T-cell (primary cell): ENCODE results near the gene MEPE. TPM values are rescaled to one million over a fixed set of nuclear protein-coding genes. Genes with fewer than 3 reads are reported as not detected.
A peak's percentile ranks its signal among the peaks of the same experiment; 100 is the strongest.
"Not testable (repeated sequence)": the region's sequence is repeated elsewhere in the genome, so short reads cannot be mapped to it uniquely, and the experiment has no call there.

ENCODE experiments used
- ATAC-seq, 4 experiments: fragments of 200-7000 bp in 3 of 4; fragments of 150-1000 bp in 1 of 4; cut with Tn5 transposase; replicated peaks in 1 of 4; 1 replicate in 3 of 4; 2 replicates in 1 of 4; pipeline ENCODE4 v1.10.0; 2021; ENCODE audit warnings: moderate library complexity in 3 of 4, mild to moderate bottlenecking in 2 of 4, moderate number of reproducible peaks in 1 of 4
- CTCF ChIA-PET, 2 donors: fragments of 300-600 bp; sonication (Branson Sonifier 250); formaldehyde crosslinking; loops; one replicate each; lab custom pipeline; 2022; ENCODE audit warnings: antibody characterized with exemption in 2 of 2; lab: Charles Lee
- POLR2A ChIA-PET, 2 donors: fragments of 300-600 bp; sonication (Branson Sonifier 250); formaldehyde crosslinking; loops; one replicate each; lab custom pipeline; 2022; ENCODE audit warnings: antibody characterized with exemption in 2 of 2; lab: Charles Lee
- DNase-seq, 35 experiments: peaks; one replicate each; pipeline versions ENCODE4 v3.0.0 to v3.0.0-alpha.2; 2013 to 2023
- H3K27ac ChIP-seq: one replicate; pipeline ENCODE4 v1.5.1; 2013; ENCODE audit warnings: low read length
- H3K27me3 ChIP-seq, 2 experiments: replicated peaks in 1 of 2; 1 replicate in 1 of 2; 2 replicates in 1 of 2; pipeline versions ENCODE4 v1.6.1 to v1.7.0; 2013; ENCODE audit warnings: low read length in 1 of 2, mixed read lengths in 1 of 2; ENCODE audit not compliant: control insufficient read depth in 2 of 2, insufficient read depth in 2 of 2; ENCODE audit errors: extremely low read depth in 1 of 2
- H3K36me3 ChIP-seq, 2 donors: 1 replicate in 1 of 2; 2 replicates in 1 of 2; pipeline versions ENCODE4 v1.6.1 to v1.7.0; 2013; ENCODE audit warnings: low read length in 1 of 2; ENCODE audit not compliant: control insufficient read depth in 2 of 2, insufficient read depth in 1 of 2; ENCODE audit errors: extremely low read depth in 1 of 2
- H3K4me1 ChIP-seq, 2 experiments: 1 replicate in 1 of 2; 2 replicates in 1 of 2; pipeline versions ENCODE4 v1.6.1 to v1.7.0; 2013; ENCODE audit warnings: low read length in 2 of 2, mixed read lengths in 1 of 2; ENCODE audit not compliant: insufficient read depth in 2 of 2, control insufficient read depth in 1 of 2; ENCODE audit errors: extremely low read depth in 1 of 2
- H3K4me3 ChIP-seq, 2 donors: 1 replicate in 1 of 2; 2 replicates in 1 of 2; pipeline versions ENCODE4 v1.5.1 to v1.7.0; 2013; ENCODE audit warnings: mild to moderate bottlenecking in 2 of 2, low read length in 1 of 2, moderate library complexity in 1 of 2; ENCODE audit not compliant: control insufficient read depth in 1 of 2; ENCODE audit errors: extremely low read depth in 1 of 2
- H3K9me3 ChIP-seq: 2 replicates; pipeline ENCODE4 v1.7.0; 2013
- H3K27ac Mint-ChIP-seq, 2 donors: one replicate each; pipeline ENCODE4 v1.8.0; 2020 to 2021; ENCODE audit warnings: mild to moderate bottlenecking in 2 of 2, mixed read lengths in 2 of 2
- H3K27me3 Mint-ChIP-seq, 2 donors: one replicate each; pipeline ENCODE4 v1.8.0; 2021 to 2022; ENCODE audit warnings: mixed read lengths in 2 of 2
- H3K36me3 Mint-ChIP-seq: one replicate; pipeline ENCODE4 v1.8.0; 2021; ENCODE audit warnings: mixed read lengths
- H3K4me1 Mint-ChIP-seq, 3 donors: one replicate each; pipeline ENCODE4 v1.8.0; 2020 to 2022; ENCODE audit warnings: mixed read lengths in 3 of 3, mild to moderate bottlenecking in 1 of 3
- H3K4me3 Mint-ChIP-seq, 3 donors: one replicate each; pipeline ENCODE4 v1.8.0; 2020 to 2022; ENCODE audit warnings: mild to moderate bottlenecking in 3 of 3, mixed read lengths in 3 of 3, moderate library complexity in 3 of 3
- H3K9me3 Mint-ChIP-seq, 3 donors: one replicate each; pipeline ENCODE4 v1.8.0; 2020 to 2022; ENCODE audit warnings: mixed read lengths in 3 of 3
- WGBS: methylation state at CpG from one replicate; pipeline ENCODE4 v1.1.5; 2013; ENCODE audit warnings: missing lambda C conversion rate; ENCODE audit not compliant: insufficient coverage; 5-methylcytosine and 5-hydroxymethylcytosine counted together
- total RNA-seq, 35 experiments: library from RNA in 6 of 35; stranded (reverse) in 6 of 35; fragments of 120-200 nt in 1 of 35; gene quantifications; one replicate each; pipeline versions ENCODE4 v1.2.1 to v1.2.4 and lab custom pipeline; 2013 to 2026

The MEPE gene
- total RNA-seq, 5 donors from 2014 or later (not counting 1 experiment from before 2014, with no cell fraction given): not detected

- ATAC-seq (no peak), DNase-seq (no peak)
- Mint-ChIP-seq H3K9me3 (no peaks in the 10 kb centered on the region), H3K36me3 (no peaks in the 10 kb centered on the region), H3K27ac (no peak overlapping the region), H3K4me3 (no peak overlapping the region), H3K4me1 (no peaks in the 10 kb centered on the region), H3K27me3 (peaks cover 11 to 27% of the 10 kb centered on the region in 2 donors)
- H3K4me1 ChIP-seq: no peaks in the 10 kb centered on the region
- no peaks in the 10 kb centered on the region for H3K36me3 ChIP-seq
- WGBS: 57% methylated on average over 1 of the region's 1 CpG
- peaks cover 0 to 3% of the 10 kb centered on the region in 2 experiments for H3K27me3 ChIP-seq
- ChIA-PET POLR2A (no interaction called here), CTCF (no interaction called here)
- H3K4me3 ChIP-seq: no peak overlapping the region
- no peaks in the 10 kb centered on the region for H3K9me3 ChIP-seq
- no peak overlapping the region for H3K27ac ChIP-seq
Measured at GRCh38 chr4:87882321-87882720, 49.6 kb downstream of the MEPE start.

DNA sequence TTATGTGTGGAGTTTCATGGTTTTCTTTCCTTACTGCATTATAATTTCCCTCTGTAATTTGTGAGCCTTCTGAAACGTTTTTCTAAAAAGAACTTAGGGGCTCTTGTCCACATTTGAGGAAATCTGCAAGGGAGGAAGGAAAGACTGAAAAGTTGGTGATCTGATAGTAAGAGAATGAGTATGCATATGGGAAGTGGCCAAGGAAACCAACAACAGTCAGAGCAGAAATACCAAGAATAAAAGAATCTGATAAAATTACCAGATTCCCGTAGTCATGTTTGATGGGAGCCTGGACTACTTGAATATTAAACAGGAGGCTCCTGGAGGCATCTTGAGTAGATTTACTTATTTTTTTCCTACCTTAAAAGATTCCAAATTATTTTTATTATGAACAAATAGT, 50.1 kb downstream of the MEPE start:
- no peaks in the 10 kb centered on the region for H3K36me3 Mint-ChIP-seq
- Histone ChIP-seq H3K4me3 (no peak overlapping the region), H3K36me3 (no peaks in the 10 kb centered on the region), H3K4me1 (no peaks in the 10 kb centered on the region), H3K9me3 (no peaks in the 10 kb centered on the region), H3K27ac (no peak overlapping the region), H3K27me3 (peaks cover 0 to 3% of the 10 kb centered on the region in 2 experiments)
- no peak overlapping the region for H3K27ac Mint-ChIP-seq
- no peaks in the 10 kb centered on the region for H3K4me1 Mint-ChIP-seq
- ChIA-PET POLR2A (no interaction called here), CTCF (no interaction called here)
- ATAC-seq: no peak
- peaks cover 11 to 23% of the 10 kb centered on the region in 2 donors for H3K27me3 Mint-ChIP-seq
- H3K4me3 Mint-ChIP-seq: no peak overlapping the region
- no peaks in the 10 kb centered on the region for H3K9me3 Mint-ChIP-seq
- WGBS: no CpG with 5 or more reads among the region's 2 CpGs
- DNase-seq: no peak

- Histone ChIP-seq H3K27ac (no peak overlapping the region), H3K4me3 (no peak overlapping the region), H3K9me3 (peaks cover 2% of the 10 kb centered on the region), H3K4me1 (no peaks in the 10 kb centered on the region), H3K27me3 (peaks cover 0 to 3% of the 10 kb centered on the region in 2 experiments), H3K36me3 (no peaks in the 10 kb centered on the region)
- WGBS: 7% methylated on average over 8 of the region's 9 CpGs
- peaks cover 8 to 23% of the 10 kb centered on the region in 2 donors for H3K27me3 Mint-ChIP-seq
- H3K27ac Mint-ChIP-seq: no peak overlapping the region
- CTCF ChIA-PET: no interaction called here
- H3K4me1 Mint-ChIP-seq: no peaks in the 10 kb centered on the region
- no peak for ATAC-seq
- peaks cover 3 to 14% (median 7%) of the 10 kb centered on the region in 3 donors for H3K9me3 Mint-ChIP-seq
- H3K4me3 Mint-ChIP-seq: no peak overlapping the region
- POLR2A ChIA-PET: no interaction called here
- DNase-seq: no peak
- H3K36me3 Mint-ChIP-seq: no peaks in the 10 kb centered on the region
Measured at GRCh38 chr4:87884976-87885549, 52.3 kb downstream of the MEPE start.

- ChIA-PET CTCF (no interaction called here), POLR2A (no interaction called here)
- DNase-seq (no peak), ATAC-seq (no peak)
- no peaks in the 10 kb centered on the region for H3K4me1 Mint-ChIP-seq
- 87% methylated on average over 3 of the region's 6 CpGs for WGBS
- peaks cover 3 to 14% (median 7%) of the 10 kb centered on the region in 3 donors for H3K9me3 Mint-ChIP-seq
- H3K27me3 Mint-ChIP-seq: peaks cover 8 to 23% of the 10 kb centered on the region in 2 donors
- H3K4me1 ChIP-seq: no peaks in the 10 kb centered on the region
- H3K4me3 Mint-ChIP-seq: no peak overlapping the region
- no peaks in the 10 kb centered on the region for H3K36me3 ChIP-seq
- H3K27me3 ChIP-seq: peaks cover 0 to 3% of the 10 kb centered on the region in 2 experiments
- no peak overlapping the region for H3K4me3 ChIP-seq
- H3K27ac Mint-ChIP-seq: no peak overlapping the region
- H3K27ac ChIP-seq: no peak overlapping the region
- H3K36me3 Mint-ChIP-seq: no peaks in the 10 kb centered on the region
- peaks cover 2% of the 10 kb centered on the region for H3K9me3 ChIP-seq
Measured at GRCh38 chr4:87886083-87886482, 53.3 kb downstream of the MEPE start.

- Mint-ChIP-seq H3K27me3 (peaks cover 13 to 14% of the 10 kb centered on the region in 2 donors), H3K9me3 (peaks cover 3 to 18% (median 18%) of the 10 kb centered on the region in 3 donors)
- H3K27ac ChIP-seq, DNase-seq, H3K9me3 ChIP-seq, H3K27me3 ChIP-seq, ATAC-seq, H3K36me3 ChIP-seq, CTCF ChIA-PET, H3K4me3 ChIP-seq, H3K4me3 Mint-ChIP-seq, H3K36me3 Mint-ChIP-seq, POLR2A ChIA-PET, H3K4me1 Mint-ChIP-seq, H3K27ac Mint-ChIP-seq, H3K4me1 ChIP-seq: not testable (repeated sequence)
Measured at GRCh38 chr4:87890753-87891152, 58.0 kb downstream of the MEPE start.

GRCh38 chr4:87895964-87896621, 63.3 kb downstream of the MEPE start:
- Mint-ChIP-seq H3K4me1 (peaks cover 7 to 15% (median 7%) of the 10 kb centered on the region in 3 donors), H3K27me3 (peaks cover 12 to 20% of the 10 kb centered on the region in 2 donors), H3K9me3 (peaks cover 0 to 11% (median 5%) of the 10 kb centered on the region in 3 donors), H3K4me3 (no peak overlapping the region), H3K27ac (no peak overlapping the region), H3K36me3 (no peaks in the 10 kb centered on the region)
- no peaks in the 10 kb centered on the region for H3K36me3 ChIP-seq
- 83% methylated on average over 2 of the region's 8 CpGs for WGBS
- no peaks in the 10 kb centered on the region for H3K9me3 ChIP-seq
- no peaks in the 10 kb centered on the region for H3K27me3 ChIP-seq
- ChIA-PET POLR2A (interaction anchor here in 1 of 2 donors (0.6 kb wide), 1 partner anchor 48 kb away, joined by 3 read pairs; no protein-coding TSS in a partner anchor), CTCF (no interaction called here)
- peaks cover 0 to 3% of the 10 kb centered on the region in 2 experiments for H3K4me1 ChIP-seq
- H3K27ac ChIP-seq: no peak overlapping the region
- no peak overlapping the region for H3K4me3 ChIP-seq
- peak in 1 of 4 experiments; percentile 48 for ATAC-seq
- peak in 4 of 35 experiments; percentile 1 to 12 (median 4) for DNase-seq
